GM06990 (cell line): Measurements from ENCODE around the gene OPHN1.

Source experiments
- DNase-seq: peaks from one replicate; pipeline ENCODE4 v3.0.0-alpha.2; 2011; ENCODE audit not compliant: insufficient read length; ENCODE audit errors: extremely low read depth
- H3K27me3 ChIP-seq: replicated peaks from 2 replicates; pipeline ENCODE4 v1.6.0; 2011; ENCODE audit warnings: low read length; ENCODE audit not compliant: control insufficient read depth, insufficient read depth
- H3K36me3 ChIP-seq: 2 replicates; pipeline ENCODE4 v1.5.1; 2011; ENCODE audit warnings: low read length; ENCODE audit not compliant: control insufficient read depth, insufficient read depth
- H3K4me3 ChIP-seq: replicated peaks from 2 replicates; pipeline ENCODE4 v1.5.1; 2011; ENCODE audit warnings: low read depth, mild to moderate bottlenecking, control low read depth, low read length
- CTCF ChIP-seq: IDR thresholded peaks from 2 replicates; pipeline ENCODE4 v1.5.1; 2011; ENCODE audit warnings: low read length, control low read depth, mild to moderate bottlenecking, inconsistent platforms; ENCODE audit not compliant: insufficient read depth, poor library complexity, severe bottlenecking

Gene OPHN1

GRCh38 chrX:68045008-68045577 lies 388.2 kb downstream of the OPHN1 start:
- no peak for DNase-seq
- Histone ChIP-seq H3K4me3 (no peak overlapping the region), H3K36me3 (no peaks in the 10 kb centered on the region), H3K27me3 (no peaks in the 10 kb centered on the region)
- no peak for TF ChIP-seq CTCF

GRCh38 chrX:68043713-68044438 lies 389.4 kb downstream of the OPHN1 start:
- Histone ChIP-seq H3K36me3 (no peaks in the 10 kb centered on the region), H3K27me3 (no peaks in the 10 kb centered on the region), H3K4me3 (no peak overlapping the region)
- no peak for DNase-seq
- TF ChIP-seq CTCF = no peak

- no peak for DNase-seq
- H3K36me3 ChIP-seq = no peaks in the 10 kb centered on the region
- no peak for TF ChIP-seq CTCF
- no peak overlapping the region for H3K4me3 ChIP-seq
- no peaks in the 10 kb centered on the region for H3K27me3 ChIP-seq
These were observed 392.2 kb downstream of the OPHN1 start for GRCh38 chrX:68041110-68041509.

- no peak for TF ChIP-seq CTCF
- Histone ChIP-seq H3K4me3 (no peak overlapping the region), H3K36me3 (no peaks in the 10 kb centered on the region), H3K27me3 (no peaks in the 10 kb centered on the region)
- DNase-seq = no peak
These were observed 414.8 kb downstream of the OPHN1 start for GRCh38 chrX:68018248-68019203.

GRCh38 chrX:67998540-67998939 lies 434.8 kb downstream of the OPHN1 start:
- no peak for DNase-seq
- Histone ChIP-seq H3K27me3 (no peaks in the 10 kb centered on the region), H3K4me3 (no peak overlapping the region), H3K36me3 (no peaks in the 10 kb centered on the region)
- TF ChIP-seq CTCF = no peak
